SK-N-SH (cell line): ENCODE measurements around the gene C19orf73. TPM values are rescaled to one million over a fixed set of nuclear protein-coding genes. Genes with fewer than 3 reads are reported as not detected.

ENCODE experiments used
- CTCF ChIA-PET: fragments of 300-600, 350-600 bp; formaldehyde crosslinking; extraction: SDS; loops from one replicate; lab custom pipeline; 2021; lab: Yijun Ruan, JAX
- POLR2A ChIA-PET: fragments of 350-600 bp; sonication (Branson Sonifier 250); formaldehyde crosslinking; extraction: SDS; loops from one replicate; lab custom pipeline; 2020; ENCODE audit warnings: antibody characterized with exemption, inconsistent platforms; lab: Yijun Ruan, JAX
- DNase-seq: peaks from one replicate; pipeline ENCODE4 v3.0.0; 2012
- H2AFZ ChIP-seq: fragments of 200-600 bp; sonication (generic); 2 replicates; pipeline ENCODE4 v1.8.1; 2016; ENCODE audit warnings: antibody characterized with exemption, mild to moderate bottlenecking, low read depth
- H3F3A ChIP-seq: fragments of 200-600 bp; sonication (generic); replicated peaks from 2 replicates; pipeline ENCODE3; 2016; ENCODE audit warnings: antibody characterized with exemption, mild to moderate bottlenecking; ENCODE audit not compliant: insufficient read depth
- H3K27ac ChIP-seq, 2 experiments: fragments of 200-500 bp in 1 of 2; fragments of 200-600 bp in 1 of 2; sonication (Bioruptor generic) in 1 of 2; sonication (generic), shearing (Covaris generic) in 1 of 2; 2 replicates each; pipeline versions ENCODE4 v1.5.1 to v1.6.1; 2014 to 2016; ENCODE audit warnings: low read depth in 2 of 2, inconsistent platforms in 1 of 2, low read length in 1 of 2, mild to moderate bottlenecking in 1 of 2, mixed read lengths in 1 of 2
- H3K27me3 ChIP-seq: fragments of 200-600 bp; sonication (generic), shearing (Covaris generic); 2 replicates; pipeline ENCODE4 v1.6.1; 2016; ENCODE audit warnings: mixed run types; ENCODE audit not compliant: insufficient read depth
- H3K36me3 ChIP-seq, 2 experiments: fragments of 200-500 bp in 1 of 2; fragments of 200-600 bp in 1 of 2; sonication (Bioruptor generic) in 1 of 2; sonication (generic) in 1 of 2; replicated peaks in 1 of 2; 2 replicates each; pipeline versions ENCODE3 to v1.5.1; 2014 to 2016; ENCODE audit warnings: low read length in 1 of 2, mild to moderate bottlenecking in 1 of 2; ENCODE audit not compliant: insufficient read depth in 2 of 2, control insufficient read depth in 1 of 2
- H3K4me1 ChIP-seq, 2 experiments: fragments of 200-500 bp in 1 of 2; fragments of 200-600 bp in 1 of 2; sonication (Bioruptor generic) in 1 of 2; sonication (generic), shearing (Covaris generic) in 1 of 2; 2 replicates each; pipeline versions ENCODE4 v1.5.1 to v1.6.1; 2014 to 2016; ENCODE audit warnings: low read depth in 1 of 2, low read length in 1 of 2, mixed run types in 1 of 2; ENCODE audit not compliant: insufficient read depth in 2 of 2, control insufficient read depth in 1 of 2
- H3K4me2 ChIP-seq: fragments of 200-600 bp; sonication (generic), shearing (Covaris generic); 2 replicates; pipeline ENCODE4 v1.6.1; 2017; ENCODE audit warnings: mixed run types
- H3K4me3 ChIP-seq, 2 experiments: fragments of 200-500 bp in 1 of 2; fragments of 200-600 bp in 1 of 2; sonication (Bioruptor generic) in 1 of 2; sonication (generic), shearing (Covaris generic) in 1 of 2; 2 replicates each; pipeline versions ENCODE4 v1.5.1 to v1.8.1; 2014 to 2016; ENCODE audit warnings: low read depth in 2 of 2, inconsistent platforms in 1 of 2, low read length in 1 of 2, mild to moderate bottlenecking in 1 of 2, mixed read lengths in 1 of 2, moderate library complexity in 1 of 2
- H3K79me2 ChIP-seq: fragments of 200-600 bp; sonication (generic); 2 replicates; pipeline ENCODE4 v1.8.1; 2017; ENCODE audit warnings: mild to moderate bottlenecking; ENCODE audit not compliant: insufficient read depth
- H3K9ac ChIP-seq: fragments of 200-600 bp; sonication (generic); 2 replicates; pipeline ENCODE4 v1.6.1; 2017; ENCODE audit warnings: mixed run types
- H3K9me2 ChIP-seq: fragments of 200-600 bp; sonication (generic); 2 replicates; pipeline ENCODE4 v1.6.1; 2017; ENCODE audit warnings: mixed run types
- H3K9me3 ChIP-seq: fragments of 200-600 bp; sonication (generic); 2 replicates; pipeline ENCODE4 v1.6.1; 2017; ENCODE audit warnings: mixed run types, mild to moderate bottlenecking, moderate library complexity
- H4K20me1 ChIP-seq: fragments of 200-600 bp; sonication (generic); 2 replicates; pipeline ENCODE4 v1.6.1; 2017; ENCODE audit warnings: mild to moderate bottlenecking, mixed run types; ENCODE audit not compliant: insufficient read depth
- ELF1 ChIP-seq: IDR thresholded peaks from 2 replicates; pipeline ENCODE4 v1.4.0; 2012
- FOSL2 ChIP-seq: IDR thresholded peaks from 2 replicates; pipeline ENCODE4 v1.4.0; 2012; ENCODE audit warnings: low read depth, mild to moderate bottlenecking, moderate library complexity, borderline replicate concordance
- FOXJ3 ChIP-seq: sonication (generic); formaldehyde crosslinking; IDR thresholded peaks from 2 replicates; pipeline ENCODE4 v1.5.1; 2020; ENCODE audit warnings: mild to moderate bottlenecking, missing genetic modification reagents
- FOXM1 ChIP-seq: IDR thresholded peaks from 2 replicates; pipeline ENCODE4 v1.4.0; 2012; ENCODE audit warnings: low read depth, mild to moderate bottlenecking
- NFIC ChIP-seq: IDR thresholded peaks from 2 replicates; pipeline ENCODE4 v1.4.0; 2012; ENCODE audit warnings: borderline replicate concordance
- POLR2AphosphoS5 ChIP-seq: IDR thresholded peaks from 2 replicates; pipeline ENCODE4 v1.6.1; 2012; ENCODE audit warnings: low read depth, low read length
- RAD21 ChIP-seq: IDR thresholded peaks from 2 replicates; pipeline ENCODE4 v1.6.1; 2012; ENCODE audit warnings: mild to moderate bottlenecking, low read length
- RXRA ChIP-seq: IDR thresholded peaks from 2 replicates; pipeline ENCODE4 v1.4.0; 2012; ENCODE audit warnings: low read depth, mild to moderate bottlenecking, borderline replicate concordance
- WGBS: methylation state at CpG from one replicate; pipeline ENCODE4 v1.1.6; 2017; ENCODE audit warnings: low lambda C conversion rate; 5-methylcytosine and 5-hydroxymethylcytosine counted together
- polyA plus RNA-seq, 3 experiments: library from polyadenylated mRNA; depleted of rRNA; stranded (reverse); fragments of >200 nt; gene quantifications; 2 replicates each; pipeline ENCODE4 v1.2.3, GENCODE V29; 2012
- TF ChIP-seq, protein P1 (sequence below): IDR thresholded peaks from 2 replicates; pipeline ENCODE4 v1.4.0; 2012; ENCODE audit warnings: low read depth
- TF ChIP-seq, protein P2 (sequence below): fragments of 200-600 bp; sonication (generic); IDR thresholded peaks from 2 replicates; pipeline ENCODE4 v1.6.1; 2017; ENCODE audit warnings: antibody characterized with exemption, mild to moderate bottlenecking, moderate library complexity
- TF ChIP-seq, protein P3 (sequence below): IDR thresholded peaks from 2 replicates; pipeline ENCODE4 v1.4.0; 2012; ENCODE audit warnings: low read depth, borderline replicate concordance
- TF ChIP-seq, protein P4 (sequence below): fragments of 150-350 bp; IDR thresholded peaks from 2 replicates; pipeline ENCODE4 v1.6.1; 2016; ENCODE audit warnings: mild to moderate bottlenecking, low read depth, low read length

The C19orf73 gene
- polyA plus RNA-seq, 1 of the 3 experiments (the other 2 are of a cell fraction): 3.0 TPM

DNA sequence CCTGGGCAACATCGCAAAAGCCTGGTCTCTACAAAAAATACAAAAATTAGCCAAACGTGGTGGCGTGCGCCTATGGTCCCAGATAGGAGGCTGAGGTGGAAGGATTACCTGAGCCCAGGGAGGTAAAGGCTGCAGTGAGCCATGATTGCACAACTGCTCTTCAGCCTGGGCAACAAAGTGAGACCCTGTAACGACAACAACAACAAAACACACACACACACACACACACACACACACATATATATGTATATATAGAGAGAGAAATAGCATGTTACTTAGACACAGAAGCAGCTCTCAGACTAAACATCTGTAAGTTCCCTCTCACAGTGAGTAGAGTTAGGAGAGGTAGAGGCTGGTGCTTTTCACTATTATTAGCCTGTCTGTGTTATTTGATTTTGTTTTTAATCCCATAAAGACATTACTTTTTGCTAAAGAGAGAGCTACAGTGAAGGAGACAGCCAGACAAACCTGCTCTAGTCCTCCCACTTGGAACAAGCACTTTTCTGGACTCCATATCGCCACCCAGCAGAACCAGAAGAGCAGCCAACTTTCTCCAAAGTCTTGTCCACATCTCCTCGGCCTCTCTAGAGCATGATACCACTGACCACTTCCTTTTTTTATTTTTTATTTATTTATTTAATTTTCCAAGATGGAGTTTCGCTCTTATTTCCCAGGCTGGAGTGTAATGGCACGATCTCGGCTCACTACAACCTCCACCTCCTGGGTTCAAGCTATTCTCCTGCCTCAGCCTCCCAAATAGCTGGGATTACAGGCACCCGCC lies 7.5 kb downstream of the C19orf73 start:
- ChIA-PET CTCF (interaction anchor here (1.7 kb wide), 1 partner anchor 13 kb away, joined by 14 read pairs; no protein-coding TSS in a partner anchor), POLR2A (no interaction called here)
- Histone ChIP-seq H3F3A (peaks cover 61% of the 10 kb centered on the region), H3K4me2 (no peak overlapping the region), H3K27ac (peak overlapping the region in 1 of 2 experiments; percentile 68; a peak in 2 of 4 replicates), H3K4me3 (no peak overlapping the region), H3K9me3 (no peaks in the 10 kb centered on the region), H3K79me2 (peaks cover 6% of the 10 kb centered on the region; the same call in 1 of the 2 replicates), H3K27me3 (no peaks in the 10 kb centered on the region), H2AFZ (no peak overlapping the region), H4K20me1 (peaks cover 30% of the 10 kb centered on the region), H3K36me3 (peaks cover 24 to 33% of the 10 kb centered on the region in 2 experiments), H3K4me1 (peaks cover 13 to 14% of the 10 kb centered on the region in 2 experiments; a peak in 2 of 4 replicates), H3K9ac (no peak overlapping the region), H3K9me2 (no peaks in the 10 kb centered on the region)
- TF ChIP-seq RAD21 (no peak), RXRA (no peak), FOXM1 (no peak)
- TF ChIP-seq, protein P1, sequence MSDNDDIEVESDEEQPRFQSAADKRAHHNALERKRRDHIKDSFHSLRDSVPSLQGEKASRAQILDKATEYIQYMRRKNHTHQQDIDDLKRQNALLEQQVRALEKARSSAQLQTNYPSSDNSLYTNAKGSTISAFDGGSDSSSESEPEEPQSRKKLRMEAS: no peak
- WGBS: 86% methylated on average over 11 of the region's 11 CpGs
- no peak for DNase-seq

DNA sequence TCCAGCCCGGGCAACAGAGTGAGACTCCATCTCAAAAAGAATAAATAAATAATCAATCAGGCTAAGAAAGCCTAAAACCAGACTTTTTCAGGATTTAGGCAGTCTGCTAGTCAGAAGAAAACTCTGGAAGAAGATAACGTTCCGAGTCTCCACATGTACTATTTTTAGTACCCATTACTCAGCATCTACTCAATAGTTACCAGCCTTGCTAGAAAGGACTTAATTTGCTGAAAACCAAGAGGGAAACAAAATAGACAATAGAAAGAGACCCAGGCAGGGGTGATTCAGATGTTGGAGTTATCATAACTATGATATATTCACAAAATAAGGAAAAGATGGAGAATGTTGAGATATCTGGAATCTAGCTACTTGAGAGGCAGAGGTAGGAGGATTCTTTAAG lies 8.4 kb downstream of the C19orf73 start:
- no peaks in the 10 kb centered on the region for H3K9me2 ChIP-seq
- H3K4me2 ChIP-seq: peak overlapping the region; percentile 66
- no peak overlapping the region for H2AFZ ChIP-seq
- H3K36me3 ChIP-seq: peaks cover 24 to 40% of the 10 kb centered on the region in 2 experiments
- POLR2A ChIA-PET: no interaction called here
- peaks cover 14% of the 10 kb centered on the region for H3K79me2 ChIP-seq
- H3K9me3 ChIP-seq: no peaks in the 10 kb centered on the region
- DNase-seq: no peak
- no peak overlapping the region for H3K4me3 ChIP-seq
- H4K20me1 ChIP-seq: peaks cover 38% of the 10 kb centered on the region
- 41% methylated on average over 3 of the region's 3 CpGs for WGBS
- H3K9ac ChIP-seq: no peak overlapping the region
- no peak for TF ChIP-seq POLR2AphosphoS5
- no peak for TF ChIP-seq FOXJ3 (CRISPR knock-in tag)
- no peak for TF ChIP-seq FOSL2
- TF ChIP-seq ELF1: no peak
- TF ChIP-seq, protein P2, sequence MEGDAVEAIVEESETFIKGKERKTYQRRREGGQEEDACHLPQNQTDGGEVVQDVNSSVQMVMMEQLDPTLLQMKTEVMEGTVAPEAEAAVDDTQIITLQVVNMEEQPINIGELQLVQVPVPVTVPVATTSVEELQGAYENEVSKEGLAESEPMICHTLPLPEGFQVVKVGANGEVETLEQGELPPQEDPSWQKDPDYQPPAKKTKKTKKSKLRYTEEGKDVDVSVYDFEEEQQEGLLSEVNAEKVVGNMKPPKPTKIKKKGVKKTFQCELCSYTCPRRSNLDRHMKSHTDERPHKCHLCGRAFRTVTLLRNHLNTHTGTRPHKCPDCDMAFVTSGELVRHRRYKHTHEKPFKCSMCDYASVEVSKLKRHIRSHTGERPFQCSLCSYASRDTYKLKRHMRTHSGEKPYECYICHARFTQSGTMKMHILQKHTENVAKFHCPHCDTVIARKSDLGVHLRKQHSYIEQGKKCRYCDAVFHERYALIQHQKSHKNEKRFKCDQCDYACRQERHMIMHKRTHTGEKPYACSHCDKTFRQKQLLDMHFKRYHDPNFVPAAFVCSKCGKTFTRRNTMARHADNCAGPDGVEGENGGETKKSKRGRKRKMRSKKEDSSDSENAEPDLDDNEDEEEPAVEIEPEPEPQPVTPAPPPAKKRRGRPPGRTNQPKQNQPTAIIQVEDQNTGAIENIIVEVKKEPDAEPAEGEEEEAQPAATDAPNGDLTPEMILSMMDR: no peak
- TF ChIP-seq, protein P3, sequence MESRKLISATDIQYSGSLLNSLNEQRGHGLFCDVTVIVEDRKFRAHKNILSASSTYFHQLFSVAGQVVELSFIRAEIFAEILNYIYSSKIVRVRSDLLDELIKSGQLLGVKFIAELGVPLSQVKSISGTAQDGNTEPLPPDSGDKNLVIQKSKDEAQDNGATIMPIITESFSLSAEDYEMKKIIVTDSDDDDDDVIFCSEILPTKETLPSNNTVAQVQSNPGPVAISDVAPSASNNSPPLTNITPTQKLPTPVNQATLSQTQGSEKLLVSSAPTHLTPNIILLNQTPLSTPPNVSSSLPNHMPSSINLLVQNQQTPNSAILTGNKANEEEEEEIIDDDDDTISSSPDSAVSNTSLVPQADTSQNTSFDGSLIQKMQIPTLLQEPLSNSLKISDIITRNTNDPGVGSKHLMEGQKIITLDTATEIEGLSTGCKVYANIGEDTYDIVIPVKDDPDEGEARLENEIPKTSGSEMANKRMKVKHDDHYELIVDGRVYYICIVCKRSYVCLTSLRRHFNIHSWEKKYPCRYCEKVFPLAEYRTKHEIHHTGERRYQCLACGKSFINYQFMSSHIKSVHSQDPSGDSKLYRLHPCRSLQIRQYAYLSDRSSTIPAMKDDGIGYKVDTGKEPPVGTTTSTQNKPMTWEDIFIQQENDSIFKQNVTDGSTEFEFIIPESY: no peak
- TF ChIP-seq, protein P4, sequence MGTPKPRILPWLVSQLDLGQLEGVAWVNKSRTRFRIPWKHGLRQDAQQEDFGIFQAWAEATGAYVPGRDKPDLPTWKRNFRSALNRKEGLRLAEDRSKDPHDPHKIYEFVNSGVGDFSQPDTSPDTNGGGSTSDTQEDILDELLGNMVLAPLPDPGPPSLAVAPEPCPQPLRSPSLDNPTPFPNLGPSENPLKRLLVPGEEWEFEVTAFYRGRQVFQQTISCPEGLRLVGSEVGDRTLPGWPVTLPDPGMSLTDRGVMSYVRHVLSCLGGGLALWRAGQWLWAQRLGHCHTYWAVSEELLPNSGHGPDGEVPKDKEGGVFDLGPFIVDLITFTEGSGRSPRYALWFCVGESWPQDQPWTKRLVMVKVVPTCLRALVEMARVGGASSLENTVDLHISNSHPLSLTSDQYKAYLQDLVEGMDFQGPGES: no peak
- TF ChIP-seq NFIC: no peak
- no peak for TF ChIP-seq FOXM1
- peaks cover 64% of the 10 kb centered on the region for H3F3A ChIP-seq
- peak overlapping the region in 1 of 2 experiments; percentile 68; a peak in 2 of 4 replicates for H3K27ac ChIP-seq
- CTCF ChIA-PET: interaction anchor here (2.9 kb wide), 1 partner anchor 13 kb away, joined by 21 read pairs; no protein-coding TSS in a partner anchor
- peaks cover 13 to 16% of the 10 kb centered on the region in 2 experiments; a peak in 2 of 4 replicates for H3K4me1 ChIP-seq
- no peaks in the 10 kb centered on the region for H3K27me3 ChIP-seq
